SU-DHL-6 (cell line): ENCODE measurements around the gene TCF4.

Experiments
- H2AFZ ChIP-seq: fragments of 200-600 bp; sonication (generic); 2 replicates; pipeline ENCODE4 v1.6.1; 2014; ENCODE audit warnings: low read depth, mild to moderate bottlenecking, moderate library complexity, mixed read lengths, antibody characterized with exemption, low read length; ENCODE audit not compliant: severe bottlenecking
- H3F3A ChIP-seq: fragments of 200-600 bp; shearing (Covaris generic); 2 replicates; pipeline ENCODE4 v1.6.0; 2016; ENCODE audit warnings: antibody characterized with exemption, mild to moderate bottlenecking; ENCODE audit not compliant: insufficient read depth
- H3K27ac ChIP-seq: fragments of 200-600 bp; sonication (generic); 2 replicates; pipeline ENCODE4 v1.5.1; 2016; ENCODE audit warnings: low read depth, mild to moderate bottlenecking, low read length, moderate library complexity, mixed read lengths
- H3K27me3 ChIP-seq: fragments of 200-600 bp; sonication (generic), shearing (Covaris generic); 2 replicates; pipeline ENCODE4 v1.6.0; 2014; ENCODE audit warnings: mild to moderate bottlenecking, low read length
- H3K36me3 ChIP-seq: fragments of 200-600 bp; sonication (generic); 2 replicates; pipeline ENCODE4 v1.6.1; 2014; ENCODE audit warnings: mild to moderate bottlenecking, low read length, mixed read lengths
- H3K4me2 ChIP-seq: fragments of 300-600, 200-600 bp; shearing (Covaris generic), sonication (generic); 2 replicates; pipeline ENCODE4 v1.6.0; 2014; ENCODE audit warnings: low read length, low read depth, mild to moderate bottlenecking; ENCODE audit not compliant: poor library complexity, severe bottlenecking
- H3K4me3 ChIP-seq: fragments of 200-600 bp; sonication (generic); 2 replicates; pipeline ENCODE4 v1.5.1; 2014; ENCODE audit warnings: antibody characterized with exemption, low read length, mild to moderate bottlenecking, mixed read lengths; ENCODE audit not compliant: insufficient read depth, poor library complexity, severe bottlenecking
- H3K79me2 ChIP-seq: fragments of 200-600 bp; sonication (generic); 2 replicates; pipeline ENCODE4 v1.6.1; 2014; ENCODE audit warnings: mild to moderate bottlenecking, low read length, moderate library complexity; ENCODE audit not compliant: insufficient read depth
- H3K9ac ChIP-seq: fragments of 200-600 bp; sonication (generic); 2 replicates; pipeline ENCODE4 v1.7.0; 2014; ENCODE audit warnings: mild to moderate bottlenecking, low read length
- H3K9me2 ChIP-seq: fragments of 200-600 bp; sonication (generic); replicated peaks from 2 replicates; pipeline ENCODE4 v1.6.1; 2014; ENCODE audit warnings: low read length; ENCODE audit not compliant: insufficient read depth
- H3K9me3 ChIP-seq: fragments of 200-600 bp; sonication (generic); 2 replicates; pipeline ENCODE4 v1.6.1; 2014; ENCODE audit warnings: low read length, mixed read lengths; ENCODE audit not compliant: insufficient read depth
- H4K20me1 ChIP-seq: fragments of 200-600 bp; sonication (generic); 2 replicates; pipeline ENCODE4 v1.6.1; 2014; ENCODE audit warnings: low read depth, mild to moderate bottlenecking, antibody characterized with exemption, low read length, moderate library complexity, mixed read lengths
- EZH2phosphoT487 ChIP-seq: fragments of 200-600 bp; sonication (generic), shearing (Covaris generic); conservative IDR thresholded peaks from 2 replicates; pipeline ENCODE4 v1.6.1; 2018; ENCODE audit warnings: mild to moderate bottlenecking, antibody characterized with exemption, low read length, moderate library complexity, mixed read lengths
- TF ChIP-seq, protein P1 (sequence below): fragments of 200-600 bp; sonication (generic); IDR thresholded peaks from one replicate; pipeline ENCODE4 v1.5.1; 2017; ENCODE audit warnings: antibody characterized with exemption, mild to moderate bottlenecking, low read length, moderate library complexity; ENCODE audit not compliant: insufficient read depth, poor library complexity, severe bottlenecking

The TCF4 gene

GRCh38 chr18:55543130-55543704 is 44.8 kb downstream of the TCF4 start:
- Histone ChIP-seq H3K4me2 (no peak overlapping the region), H2AFZ (no peak overlapping the region), H4K20me1 (no peaks in the 10 kb centered on the region), H3K4me3 (no peak overlapping the region), H3K9ac (no peak overlapping the region), H3K27me3 (no peaks in the 10 kb centered on the region), H3F3A (no peaks in the 10 kb centered on the region), H3K9me2 (no peaks in the 10 kb centered on the region), H3K36me3 (no peaks in the 10 kb centered on the region), H3K79me2 (no peaks in the 10 kb centered on the region), H3K27ac (no peak overlapping the region), H3K9me3 (no peaks in the 10 kb centered on the region)
- no peak for TF ChIP-seq EZH2phosphoT487
- TF ChIP-seq, protein P1, sequence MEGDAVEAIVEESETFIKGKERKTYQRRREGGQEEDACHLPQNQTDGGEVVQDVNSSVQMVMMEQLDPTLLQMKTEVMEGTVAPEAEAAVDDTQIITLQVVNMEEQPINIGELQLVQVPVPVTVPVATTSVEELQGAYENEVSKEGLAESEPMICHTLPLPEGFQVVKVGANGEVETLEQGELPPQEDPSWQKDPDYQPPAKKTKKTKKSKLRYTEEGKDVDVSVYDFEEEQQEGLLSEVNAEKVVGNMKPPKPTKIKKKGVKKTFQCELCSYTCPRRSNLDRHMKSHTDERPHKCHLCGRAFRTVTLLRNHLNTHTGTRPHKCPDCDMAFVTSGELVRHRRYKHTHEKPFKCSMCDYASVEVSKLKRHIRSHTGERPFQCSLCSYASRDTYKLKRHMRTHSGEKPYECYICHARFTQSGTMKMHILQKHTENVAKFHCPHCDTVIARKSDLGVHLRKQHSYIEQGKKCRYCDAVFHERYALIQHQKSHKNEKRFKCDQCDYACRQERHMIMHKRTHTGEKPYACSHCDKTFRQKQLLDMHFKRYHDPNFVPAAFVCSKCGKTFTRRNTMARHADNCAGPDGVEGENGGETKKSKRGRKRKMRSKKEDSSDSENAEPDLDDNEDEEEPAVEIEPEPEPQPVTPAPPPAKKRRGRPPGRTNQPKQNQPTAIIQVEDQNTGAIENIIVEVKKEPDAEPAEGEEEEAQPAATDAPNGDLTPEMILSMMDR, result no peak

- H3K27me3 ChIP-seq, result no peaks in the 10 kb centered on the region
- H3K4me3 ChIP-seq, result no peak overlapping the region
- H3K9me3 ChIP-seq, result no peaks in the 10 kb centered on the region
- H3F3A ChIP-seq, result no peaks in the 10 kb centered on the region
- H3K9ac ChIP-seq, result no peak overlapping the region
- no peak overlapping the region for H2AFZ ChIP-seq
- no peaks in the 10 kb centered on the region for H3K79me2 ChIP-seq
- H3K4me2 ChIP-seq, result no peak overlapping the region
- no peaks in the 10 kb centered on the region for H4K20me1 ChIP-seq
- no peaks in the 10 kb centered on the region for H3K36me3 ChIP-seq
- TF ChIP-seq, protein P1, result no peak
- TF ChIP-seq EZH2phosphoT487, result no peak
- no peak overlapping the region for H3K27ac ChIP-seq
- H3K9me2 ChIP-seq, result no peaks in the 10 kb centered on the region
These were observed 46.4 kb downstream of the TCF4 start for GRCh38 chr18:55541571-55541970.

DNA sequence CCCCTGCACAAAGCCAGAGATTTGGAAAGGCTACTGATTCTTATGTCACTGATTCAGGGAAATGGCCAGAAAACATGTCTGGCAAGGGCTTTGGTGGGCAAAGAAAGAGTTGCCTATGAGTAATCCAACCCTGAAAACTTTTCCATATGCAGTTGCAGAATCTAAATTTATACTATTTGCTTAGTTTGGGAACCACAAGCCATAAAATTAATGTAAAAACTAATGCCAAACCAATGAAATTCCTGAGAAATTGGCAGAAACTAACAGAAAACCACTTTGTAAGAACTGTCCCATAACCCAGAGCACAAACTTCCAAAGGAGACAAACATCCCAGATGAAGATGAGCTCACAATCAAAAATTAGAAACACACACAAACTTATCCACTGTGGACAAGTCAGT is 48.8 kb downstream of the TCF4 start:
- Histone ChIP-seq H3K79me2 (no peaks in the 10 kb centered on the region), H3K9ac (no peak overlapping the region), H3F3A (no peaks in the 10 kb centered on the region), H3K9me2 (no peaks in the 10 kb centered on the region), H2AFZ (no peak overlapping the region), H3K27me3 (no peaks in the 10 kb centered on the region), H3K36me3 (no peaks in the 10 kb centered on the region), H3K4me3 (no peak overlapping the region), H3K27ac (no peak overlapping the region), H3K9me3 (no peaks in the 10 kb centered on the region), H4K20me1 (no peaks in the 10 kb centered on the region), H3K4me2 (no peak overlapping the region)
- TF ChIP-seq, protein P1, result no peak
- TF ChIP-seq EZH2phosphoT487, result no peak

DNA sequence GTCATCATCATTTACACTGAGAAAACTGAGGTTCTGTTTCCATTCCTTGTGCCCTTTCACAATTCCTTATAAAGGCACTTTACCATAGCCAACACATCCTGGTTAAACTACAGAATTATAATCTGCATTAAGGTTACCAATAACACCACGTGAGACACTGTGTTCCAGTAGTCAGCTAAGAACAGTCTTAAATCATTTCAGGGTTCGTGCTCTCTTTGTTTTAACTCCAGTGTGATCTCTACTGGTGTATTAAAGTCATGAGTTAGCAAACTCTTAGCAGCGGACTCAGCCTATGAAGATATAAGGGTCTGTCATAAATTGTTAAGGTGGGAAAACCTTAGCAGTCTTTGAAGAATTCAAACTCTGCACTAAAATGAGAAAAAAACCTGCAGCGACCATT is 53.0 kb downstream of the TCF4 start:
- no peak overlapping the region for H3K4me2 ChIP-seq
- no peaks in the 10 kb centered on the region for H3K36me3 ChIP-seq
- no peaks in the 10 kb centered on the region for H4K20me1 ChIP-seq
- H3K4me3 ChIP-seq, result no peak overlapping the region
- no peaks in the 10 kb centered on the region for H3K9me3 ChIP-seq
- H3K79me2 ChIP-seq, result no peaks in the 10 kb centered on the region
- H3K9ac ChIP-seq, result no peak overlapping the region
- no peak overlapping the region for H2AFZ ChIP-seq
- no peaks in the 10 kb centered on the region for H3K27me3 ChIP-seq
- no peak for TF ChIP-seq EZH2phosphoT487
- TF ChIP-seq, protein P1, result no peak
- no peaks in the 10 kb centered on the region for H3K9me2 ChIP-seq
- H3F3A ChIP-seq, result no peaks in the 10 kb centered on the region
- H3K27ac ChIP-seq, result no peak overlapping the region
